IgD-negative memory B cell (primary cell): ENCODE data around the gene DHRS3. TPM values are rescaled to one million over a fixed set of nuclear protein-coding genes. Genes with fewer than 3 reads are reported as not detected.

Experiments
- H3K27ac Mint-ChIP-seq, 3 donors: one replicate each; pipeline ENCODE4 v1.8.0; 2020 to 2022; ENCODE audit warnings: mild to moderate bottlenecking in 3 of 3, mixed read lengths in 3 of 3, moderate library complexity in 1 of 3
- H3K27me3 Mint-ChIP-seq: one replicate; pipeline ENCODE4 v1.8.0; 2021; ENCODE audit warnings: mixed read lengths
- H3K36me3 Mint-ChIP-seq: one replicate; pipeline ENCODE4 v1.8.0; 2020; ENCODE audit warnings: mild to moderate bottlenecking, mixed read lengths
- H3K4me1 Mint-ChIP-seq, 3 donors: one replicate each; pipeline ENCODE4 v1.8.0; 2020 to 2022; ENCODE audit warnings: mixed read lengths in 3 of 3, mild to moderate bottlenecking in 1 of 3
- H3K4me3 Mint-ChIP-seq, 4 donors: one replicate each; pipeline ENCODE4 v1.8.0; 2020 to 2022; ENCODE audit warnings: mild to moderate bottlenecking in 4 of 4, mixed read lengths in 4 of 4, moderate library complexity in 3 of 4
- H3K9me3 Mint-ChIP-seq, 3 donors: one replicate each; pipeline ENCODE4 v1.8.0; 2020 to 2021; ENCODE audit warnings: mixed read lengths in 3 of 3, mild to moderate bottlenecking in 1 of 3
- polyA plus RNA-seq: library from polyadenylated mRNA; unstranded; fragments of 300-500 nt; fragmentation: Illumina TruSeq; gene quantifications from one replicate; pipeline ENCODE4 v1.2.3, GENCODE V29; 2021

Gene DHRS3
- polyA plus RNA-seq, 1 donor from 2014 or later = 1.5 TPM

DNA sequence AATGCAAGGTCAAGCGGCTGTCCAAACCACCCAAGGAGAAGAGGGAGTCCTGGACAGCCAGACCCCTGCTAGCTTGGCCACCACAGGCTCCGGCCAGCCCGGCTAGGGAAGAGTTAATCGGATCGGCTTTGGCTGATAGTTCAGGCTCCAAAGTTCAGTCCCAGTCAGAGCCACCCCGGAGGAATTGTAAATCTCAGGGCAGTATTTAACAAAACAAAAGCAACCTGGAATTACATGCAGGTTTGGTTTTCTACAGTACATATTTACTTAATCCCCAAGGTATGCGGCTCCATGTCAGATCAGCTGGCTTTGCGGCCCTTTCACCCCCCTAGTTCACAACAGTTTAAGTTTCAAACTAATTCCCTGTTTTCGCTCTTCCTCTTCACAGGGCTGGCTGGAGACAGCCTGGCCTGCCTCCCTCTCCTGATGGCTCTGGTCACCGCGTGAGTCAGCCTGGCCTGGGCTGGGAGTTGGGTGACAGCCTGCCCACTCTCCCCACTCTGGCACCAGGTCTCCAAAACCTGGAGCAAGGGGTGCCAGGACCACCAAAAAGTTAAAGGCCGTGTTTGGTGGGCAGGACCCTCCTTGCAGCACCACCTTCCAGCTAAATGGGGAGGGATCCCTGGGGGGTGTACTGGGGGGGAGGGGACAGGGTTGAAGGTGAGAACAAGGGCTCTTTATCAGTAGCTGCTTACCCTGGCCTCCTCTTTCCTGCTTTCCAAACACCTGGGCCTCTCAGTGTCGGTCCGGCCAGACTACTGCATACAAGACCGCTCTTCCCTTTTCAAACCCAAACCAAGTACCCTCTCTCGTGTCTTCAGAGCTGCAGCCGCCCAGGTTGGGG lies 1.9 kb downstream of the DHRS3 start:
- Mint-ChIP-seq H3K4me3 (peak overlapping the region; percentile 68 to 87 (median 69)), H3K9me3 (no peaks in the 10 kb centered on the region), H3K4me1 (peaks cover 15 to 23% (median 20%) of the 10 kb centered on the region in 3 donors), H3K27me3 (peaks cover 29% of the 10 kb centered on the region), H3K36me3 (no peaks in the 10 kb centered on the region), H3K27ac (no peak overlapping the region)

DNA sequence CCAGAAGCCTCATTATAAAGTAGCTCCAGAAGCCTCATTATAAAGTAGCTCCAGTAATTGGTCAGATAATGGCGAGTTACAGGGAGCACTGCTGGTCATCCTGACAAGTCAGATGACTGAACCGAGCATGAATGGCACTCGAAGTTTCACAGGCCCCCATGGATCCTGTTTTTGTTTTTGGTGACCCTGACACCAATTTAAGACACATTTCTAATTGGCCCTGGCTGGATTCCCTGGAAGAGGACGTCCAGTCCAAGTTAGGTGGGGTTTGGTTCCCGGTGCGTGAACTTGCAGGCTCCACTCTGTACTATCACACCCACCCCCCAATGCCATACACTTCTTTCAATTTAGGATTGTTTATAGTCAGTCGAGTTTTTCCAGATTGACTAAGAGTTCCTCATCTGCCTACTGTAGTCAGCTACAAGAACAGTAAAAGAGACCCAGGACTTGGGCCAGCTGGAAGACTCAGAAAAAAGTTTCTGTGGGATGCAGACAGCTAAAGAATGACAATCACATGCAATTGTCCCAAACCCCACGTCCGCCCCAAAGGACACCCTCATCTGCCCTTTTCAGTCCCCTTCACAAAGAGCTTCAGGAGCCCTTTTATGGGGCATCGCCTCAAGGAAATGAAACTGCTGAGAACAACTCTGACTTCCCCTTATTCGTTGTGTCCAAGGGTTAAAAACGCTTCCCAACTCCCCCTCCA lies 2.7 kb downstream of the DHRS3 start:
- H3K27ac Mint-ChIP-seq = no peak overlapping the region
- peaks cover 29% of the 10 kb centered on the region for H3K27me3 Mint-ChIP-seq
- H3K9me3 Mint-ChIP-seq = no peaks in the 10 kb centered on the region
- no peaks in the 10 kb centered on the region for H3K36me3 Mint-ChIP-seq
- peaks cover 15 to 23% (median 20%) of the 10 kb centered on the region in 3 donors for H3K4me1 Mint-ChIP-seq
- peak overlapping the region in 3 of 4 donors; percentile 68 to 87 (median 68) for H3K4me3 Mint-ChIP-seq

- Mint-ChIP-seq H3K4me1 (peaks cover 12 to 17% (median 15%) of the 10 kb centered on the region in 3 donors), H3K9me3 (no peaks in the 10 kb centered on the region), H3K36me3 (no peaks in the 10 kb centered on the region), H3K27me3 (peaks cover 25% of the 10 kb centered on the region), H3K4me3 (peak overlapping the region in 1 of 4 donors; percentile 8), H3K27ac (no peak overlapping the region)
These were observed 3.4 kb downstream of the DHRS3 start for GRCh38 chr1:12614402-12615158.

DNA sequence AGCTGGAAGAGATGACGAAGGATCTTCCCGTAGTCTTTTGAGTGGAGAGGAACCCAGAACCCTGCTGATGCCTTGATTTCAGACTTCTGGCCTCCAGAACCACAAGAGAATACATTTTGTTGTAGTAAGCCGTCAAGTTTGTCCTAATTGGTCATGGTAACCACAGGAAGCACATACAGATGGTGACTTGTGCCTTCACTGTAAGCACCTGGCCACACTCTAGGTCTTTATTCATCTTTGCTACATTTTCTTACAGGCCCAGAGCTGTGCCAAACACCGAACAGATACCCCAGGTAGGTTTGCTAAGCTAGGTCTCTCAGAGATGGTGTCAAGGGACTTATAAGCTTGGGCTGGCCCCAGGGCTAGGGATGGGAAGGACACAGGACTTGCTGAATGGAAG lies 4.8 kb downstream of the DHRS3 start:
- no peaks in the 10 kb centered on the region for H3K9me3 Mint-ChIP-seq
- peaks cover 3 to 10% (median 4%) of the 10 kb centered on the region in 3 donors for H3K4me1 Mint-ChIP-seq
- no peak overlapping the region for H3K4me3 Mint-ChIP-seq
- no peaks in the 10 kb centered on the region for H3K36me3 Mint-ChIP-seq
- peaks cover 14% of the 10 kb centered on the region for H3K27me3 Mint-ChIP-seq
- peak overlapping the region in 1 of 3 donors; percentile 17 for H3K27ac Mint-ChIP-seq

DNA sequence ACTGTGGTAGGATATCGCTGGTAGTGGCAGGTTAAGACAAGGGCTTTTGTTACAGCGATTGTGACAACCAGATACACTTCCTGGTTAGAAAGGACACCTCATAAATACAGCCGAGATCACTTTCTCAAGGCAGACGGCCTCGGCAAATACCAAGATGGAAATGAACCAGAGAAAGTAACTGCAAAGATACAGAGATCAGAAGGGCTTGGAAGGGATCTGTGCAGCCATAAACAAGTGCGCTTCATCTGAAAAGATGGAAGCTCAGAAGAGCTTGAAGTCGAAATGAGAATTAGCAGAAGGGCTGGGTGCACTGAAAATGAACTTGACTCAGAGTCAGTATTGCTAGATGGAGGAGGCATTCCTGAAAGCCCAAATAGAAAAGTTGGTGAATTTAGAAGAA lies 7.1 kb downstream of the DHRS3 start:
- no peak overlapping the region for H3K27ac Mint-ChIP-seq
- H3K27me3 Mint-ChIP-seq = peaks cover 10% of the 10 kb centered on the region
- no peaks in the 10 kb centered on the region for H3K36me3 Mint-ChIP-seq
- peaks cover 0 to 3% (median 2%) of the 10 kb centered on the region in 3 donors for H3K9me3 Mint-ChIP-seq
- peaks cover 0 to 6% (median 3%) of the 10 kb centered on the region in 3 donors for H3K4me1 Mint-ChIP-seq
- no peak overlapping the region for H3K4me3 Mint-ChIP-seq

GRCh38 chr1:12610305-12610935 lies 7.6 kb downstream of the DHRS3 start:
- no peaks in the 10 kb centered on the region for H3K36me3 Mint-ChIP-seq
- no peak overlapping the region for H3K27ac Mint-ChIP-seq
- no peak overlapping the region for H3K4me3 Mint-ChIP-seq
- peaks cover 4% of the 10 kb centered on the region for H3K27me3 Mint-ChIP-seq
- H3K9me3 Mint-ChIP-seq = peaks cover 0 to 3% (median 2%) of the 10 kb centered on the region in 3 donors
- peaks cover 0 to 2% (median 0%) of the 10 kb centered on the region in 3 donors for H3K4me1 Mint-ChIP-seq

- H3K36me3 Mint-ChIP-seq = no peaks in the 10 kb centered on the region
- no peak overlapping the region for H3K27ac Mint-ChIP-seq
- H3K4me3 Mint-ChIP-seq = no peak overlapping the region
- H3K4me1 Mint-ChIP-seq = no peaks in the 10 kb centered on the region
- H3K9me3 Mint-ChIP-seq = peaks cover 0 to 3% (median 2%) of the 10 kb centered on the region in 3 donors
- H3K27me3 Mint-ChIP-seq = peaks cover 3% of the 10 kb centered on the region
These were observed 8.5 kb downstream of the DHRS3 start for GRCh38 chr1:12609469-12610003.

- Mint-ChIP-seq H3K27ac (no peak overlapping the region), H3K36me3 (no peaks in the 10 kb centered on the region), H3K4me1 (no peaks in the 10 kb centered on the region), H3K4me3 (no peak overlapping the region), H3K27me3 (no peaks in the 10 kb centered on the region), H3K9me3 (peaks cover 0 to 3% (median 2%) of the 10 kb centered on the region in 3 donors)
These were observed 9.6 kb downstream of the DHRS3 start for GRCh38 chr1:12608311-12608957.

GRCh38 chr1:12607263-12607662 lies 10.7 kb downstream of the DHRS3 start:
- no peaks in the 10 kb centered on the region for H3K4me1 Mint-ChIP-seq
- H3K27me3 Mint-ChIP-seq = no peaks in the 10 kb centered on the region
- no peaks in the 10 kb centered on the region for H3K36me3 Mint-ChIP-seq
- no peak overlapping the region for H3K4me3 Mint-ChIP-seq
- H3K27ac Mint-ChIP-seq = no peak overlapping the region
- peaks cover 0 to 3% (median 2%) of the 10 kb centered on the region in 3 donors for H3K9me3 Mint-ChIP-seq

DNA sequence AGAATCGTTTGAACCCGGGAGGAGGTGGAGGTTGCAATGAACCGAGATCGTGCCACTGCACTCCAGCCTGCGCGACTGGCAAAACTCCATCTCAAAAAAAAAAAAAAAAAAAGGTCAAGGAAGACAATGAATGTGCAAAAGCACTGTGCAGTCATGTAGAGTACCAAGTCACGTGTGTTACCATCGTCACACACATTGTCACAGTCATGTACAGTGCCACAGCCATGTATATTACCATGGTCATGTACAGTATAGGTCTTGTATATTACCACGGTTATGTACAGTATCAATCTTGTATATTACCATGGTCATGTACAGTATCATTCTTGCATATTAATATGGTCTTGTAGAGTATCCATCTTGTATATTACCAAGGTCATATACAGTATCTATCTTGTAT lies 13.0 kb downstream of the DHRS3 start:
- Mint-ChIP-seq H3K4me1 (no peaks in the 10 kb centered on the region), H3K36me3 (no peaks in the 10 kb centered on the region), H3K4me3 (no peak overlapping the region), H3K27me3 (no peaks in the 10 kb centered on the region), H3K9me3 (peaks cover 0 to 3% (median 2%) of the 10 kb centered on the region in 3 donors), H3K27ac (no peak overlapping the region)

DNA sequence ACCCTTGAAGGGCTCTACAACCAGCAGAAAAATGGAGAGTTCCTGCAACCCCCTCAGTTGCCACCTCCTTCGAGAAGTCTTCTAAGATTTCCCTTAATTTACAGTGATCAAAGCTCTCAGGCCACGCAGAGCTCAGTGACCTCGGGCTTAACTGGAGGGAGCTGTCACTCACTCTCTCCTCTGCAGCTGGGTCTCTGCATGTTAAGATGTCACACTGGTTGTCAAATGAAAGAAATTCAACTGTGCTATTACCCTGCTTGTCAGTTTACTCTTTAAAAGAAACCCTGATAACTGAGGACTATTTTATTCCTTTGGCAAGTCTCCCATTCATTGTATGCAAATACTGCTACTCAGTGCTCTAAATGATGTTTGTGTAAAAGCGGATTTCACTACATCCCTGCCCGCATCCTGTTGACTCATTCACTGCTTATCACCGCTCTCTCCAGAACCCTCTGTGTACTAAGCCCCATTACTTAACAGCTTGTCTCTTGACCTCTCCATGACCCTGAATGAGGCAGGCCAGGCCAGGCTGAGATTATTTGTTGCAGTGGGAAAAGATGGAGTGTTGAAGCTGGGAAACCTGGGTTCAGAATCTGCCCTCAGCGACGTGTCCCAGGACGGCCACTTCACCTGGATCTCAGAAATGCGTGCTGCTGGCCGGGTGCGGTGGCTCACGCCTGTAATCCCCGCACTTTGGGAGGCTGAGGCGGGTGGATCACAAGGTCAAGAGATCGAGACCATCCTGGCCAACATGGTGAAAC lies 13.7 kb downstream of the DHRS3 start:
- Mint-ChIP-seq H3K4me3 (no peak overlapping the region), H3K36me3 (no peaks in the 10 kb centered on the region), H3K27ac (no peak overlapping the region), H3K4me1 (no peaks in the 10 kb centered on the region), H3K27me3 (no peaks in the 10 kb centered on the region), H3K9me3 (peaks cover 0 to 3% (median 2%) of the 10 kb centered on the region in 3 donors)

- Mint-ChIP-seq H3K36me3 (no peaks in the 10 kb centered on the region), H3K27ac (no peak overlapping the region), H3K4me1 (no peaks in the 10 kb centered on the region), H3K27me3 (no peaks in the 10 kb centered on the region), H3K4me3 (no peak overlapping the region), H3K9me3 (peaks cover 0 to 3% (median 2%) of the 10 kb centered on the region in 3 donors)
These were observed 14.8 kb downstream of the DHRS3 start for GRCh38 chr1:12603224-12603623.

DNA sequence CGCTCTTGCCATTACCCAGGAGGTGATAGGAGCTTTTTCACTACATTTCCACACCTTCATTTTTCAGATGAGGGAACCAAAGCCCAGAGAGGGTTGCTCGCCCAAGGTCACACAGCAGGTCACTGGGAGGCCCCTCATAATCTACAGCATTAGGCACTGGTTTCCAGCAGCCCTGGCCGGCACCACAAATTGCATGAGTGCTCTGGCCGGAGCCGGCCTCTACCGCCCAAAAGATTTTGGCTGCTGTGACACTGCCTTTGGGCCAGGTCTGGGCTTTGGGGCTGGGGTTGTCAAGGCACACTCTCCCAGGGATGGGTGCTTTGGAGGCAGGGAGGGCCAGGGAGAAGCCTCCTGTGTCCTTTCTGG lies 15.4 kb downstream of the DHRS3 start:
- Mint-ChIP-seq H3K27ac (no peak overlapping the region), H3K4me3 (no peak overlapping the region), H3K36me3 (no peaks in the 10 kb centered on the region), H3K4me1 (no peaks in the 10 kb centered on the region), H3K27me3 (no peaks in the 10 kb centered on the region), H3K9me3 (peaks cover 0 to 3% (median 2%) of the 10 kb centered on the region in 3 donors)
